Urinary bladder (tissue), 4 donors: ENCODE measurements around the gene HYCC1. TPM values are rescaled to one million over a fixed set of nuclear protein-coding genes. Genes with fewer than 3 reads are reported as not detected.

ENCODE experiments used
- DNase-seq: peaks from one replicate; pipeline ENCODE4 v3.0.0-alpha.2; 2015; ENCODE audit errors: extremely low spot score
- H3K27ac ChIP-seq: one replicate; pipeline ENCODE4 v1.5.1; 2013; ENCODE audit warnings: low read depth, mild to moderate bottlenecking, moderate library complexity
- H3K36me3 ChIP-seq: one replicate; pipeline ENCODE4 v1.6.1; 2013; ENCODE audit warnings: mild to moderate bottlenecking, moderate library complexity; ENCODE audit not compliant: insufficient read depth
- H3K4me1 ChIP-seq: one replicate; pipeline ENCODE4 v1.6.1; 2013; ENCODE audit warnings: mild to moderate bottlenecking, moderate library complexity; ENCODE audit not compliant: insufficient read depth
- H3K4me3 ChIP-seq: one replicate; pipeline ENCODE4 v1.5.1; 2013; ENCODE audit warnings: low read depth, low read length
- WGBS: extraction: QIAGEN DNeasy Blood & Tissue Kit; methylation state at CpG from one replicate; pipeline ENCODE4 v1.1.7; 2013; 5-methylcytosine and 5-hydroxymethylcytosine counted together
- polyA plus RNA-seq: library from polyadenylated mRNA; stranded (reverse); fragments of 200-250 nt; gene quantifications from one replicate; pipeline ENCODE4 v1.2.3, GENCODE V29; 2013
- total RNA-seq: library from RNA; depleted of rRNA; stranded (reverse); fragments of >200 nt; gene quantifications from one replicate; pipeline ENCODE4 v1.2.3, GENCODE V29; 2014
- donor health status: healthy with polysubstance abuse.
- donor health status: healthy.

Gene HYCC1
- total and polyA plus RNA-seq, 2 donors: 19.4 to 79.1 TPM

- DNase-seq: no peak
- H3K27ac ChIP-seq: no peak overlapping the region
- H3K4me1 ChIP-seq: no peaks in the 10 kb centered on the region
- H3K4me3 ChIP-seq: no peak overlapping the region
- no peaks in the 10 kb centered on the region for H3K36me3 ChIP-seq
Observed at GRCh38 chr7:23009303-23009702, 4.6 kb downstream of the HYCC1 start.

- DNase-seq: no peak
- no peaks in the 10 kb centered on the region for H3K36me3 ChIP-seq
- no peak overlapping the region for H3K4me3 ChIP-seq
- no peaks in the 10 kb centered on the region for H3K4me1 ChIP-seq
- H3K27ac ChIP-seq: no peak overlapping the region
Observed at GRCh38 chr7:23004247-23004520, 9.7 kb downstream of the HYCC1 start.

GRCh38 chr7:23003505-23004246, 10.3 kb downstream of the HYCC1 start:
- 50% methylated on average over 2 of the region's 2 CpGs for WGBS

GRCh38 chr7:23002698-23003097, 11.2 kb downstream of the HYCC1 start:
- H3K4me1 ChIP-seq: no peaks in the 10 kb centered on the region
- WGBS: 98% methylated on average over 2 of the region's 2 CpGs
- H3K36me3 ChIP-seq: no peaks in the 10 kb centered on the region
- H3K4me3 ChIP-seq: no peak overlapping the region
- no peak for DNase-seq
- H3K27ac ChIP-seq: no peak overlapping the region

More at GRCh38 chr7:23003505-23004246, 10.3 kb downstream of the HYCC1 start:
- H3K27ac ChIP-seq: no peak overlapping the region
- no peaks in the 10 kb centered on the region for H3K36me3 ChIP-seq
- H3K4me3 ChIP-seq: no peak overlapping the region
- no peak for DNase-seq
- no peaks in the 10 kb centered on the region for H3K4me1 ChIP-seq

GRCh38 chr7:23001610-23002009, 12.3 kb downstream of the HYCC1 start:
- Histone ChIP-seq H3K4me1 (no peaks in the 10 kb centered on the region), H3K4me3 (no peak overlapping the region), H3K36me3 (no peaks in the 10 kb centered on the region), H3K27ac (no peak overlapping the region)
- WGBS: 64% methylated on average over 1 of the region's 1 CpG
- DNase-seq: no peak

GRCh38 chr7:23000597-23001360, 13.2 kb downstream of the HYCC1 start:
- H3K36me3 ChIP-seq: no peaks in the 10 kb centered on the region
- WGBS: 87% methylated on average over 4 of the region's 4 CpGs
- H3K27ac ChIP-seq: no peak overlapping the region
- DNase-seq: no peak
- H3K4me3 ChIP-seq: no peak overlapping the region
- no peaks in the 10 kb centered on the region for H3K4me1 ChIP-seq

GRCh38 chr7:22998519-22998896, 15.4 kb downstream of the HYCC1 start:
- Histone ChIP-seq H3K27ac (no peak overlapping the region), H3K36me3 (no peaks in the 10 kb centered on the region), H3K4me1 (no peaks in the 10 kb centered on the region), H3K4me3 (no peak overlapping the region)
- 74% methylated on average over 2 of the region's 2 CpGs for WGBS
- no peak for DNase-seq

GRCh38 chr7:22997871-22998518, 15.9 kb downstream of the HYCC1 start:
- H3K27ac ChIP-seq: no peak overlapping the region
- DNase-seq: no peak
- 81% methylated on average over 2 of the region's 2 CpGs for WGBS
- H3K4me3 ChIP-seq: no peak overlapping the region
- H3K4me1 ChIP-seq: no peaks in the 10 kb centered on the region
- no peaks in the 10 kb centered on the region for H3K36me3 ChIP-seq

- H3K27ac ChIP-seq: no peak overlapping the region
- DNase-seq: no peak
- no peak overlapping the region for H3K4me3 ChIP-seq
- WGBS: 44% methylated on average over 1 of the region's 1 CpG
- H3K36me3 ChIP-seq: no peaks in the 10 kb centered on the region
- no peaks in the 10 kb centered on the region for H3K4me1 ChIP-seq
Observed at GRCh38 chr7:22996470-22996869, 17.5 kb downstream of the HYCC1 start.

GRCh38 chr7:22995011-22995410, 18.9 kb downstream of the HYCC1 start:
- no peaks in the 10 kb centered on the region for H3K4me1 ChIP-seq
- no peak for DNase-seq
- H3K27ac ChIP-seq: no peak overlapping the region
- H3K4me3 ChIP-seq: no peak overlapping the region
- 99% methylated on average over 2 of the region's 2 CpGs for WGBS
- H3K36me3 ChIP-seq: no peaks in the 10 kb centered on the region

GRCh38 chr7:22992874-22993840, 20.8 kb downstream of the HYCC1 start:
- Histone ChIP-seq H3K27ac (no peak overlapping the region), H3K4me1 (no peaks in the 10 kb centered on the region), H3K4me3 (no peak overlapping the region), H3K36me3 (no peaks in the 10 kb centered on the region)
- no peak for DNase-seq
- WGBS: 88% methylated on average over 3 of the region's 3 CpGs

GRCh38 chr7:22990588-22990949, 23.4 kb downstream of the HYCC1 start:
- no peak overlapping the region for H3K4me3 ChIP-seq
- H3K27ac ChIP-seq: no peak overlapping the region
- DNase-seq: no peak
- H3K4me1 ChIP-seq: no peaks in the 10 kb centered on the region
- WGBS: 66% methylated on average over 1 of the region's 1 CpG
- no peaks in the 10 kb centered on the region for H3K36me3 ChIP-seq
